Right renal cortex interstitium (tissue), 3 donors: ENCODE measurements around the gene TDRD5. TPM values are rescaled to one million over a fixed set of nuclear protein-coding genes. Genes with fewer than 3 reads are reported as not detected.

Experiments used
- polyA plus RNA-seq, 3 donors: library from polyadenylated mRNA; unstranded; fragments of 120-200 nt; gene quantifications; one replicate each; pipeline ENCODE4 v1.2.1, GENCODE V29; 2013; ENCODE audit not compliant: insufficient read length in 3 of 3

The TDRD5 gene
- polyA plus RNA-seq, 3 donors = 4.4 to 5.4 (median 4.7) TPM

Other genes starting within 250 kb of the TDRD5 start
- gene AXDND1, start 225.9 kb upstream of the TDRD5 start, polyA plus RNA-seq = 10 to 100 TPM; 10.5 to 12.7 (median 11.5) TPM
- 100 to 1,000 TPM; 505 to 527 (median 513) TPM for gene NPHS2, start 15.9 kb upstream of the TDRD5 start, polyA plus RNA-seq
- gene FAM163A, start 151.5 kb downstream of the TDRD5 start, polyA plus RNA-seq = under 1 TPM; 0.59 to 0.85 (median 0.71) TPM